Parathyroid adenoma (tissue), 2 donors: Measurements from ENCODE around the gene CRIM1.

Experiments
- H2AFZ ChIP-seq: fragments of 300-600 bp; sonication (generic); one replicate; pipeline ENCODE4 v1.7.0; 2017; ENCODE audit warnings: antibody characterized with exemption, mild to moderate bottlenecking
- H3K27ac ChIP-seq: fragments of 300-600 bp; sonication (generic); one replicate; pipeline ENCODE4 v1.7.0; 2017
- H3K27me3 ChIP-seq: fragments of 300-600 bp; sonication (generic); one replicate; pipeline ENCODE4 v1.7.0; 2017; ENCODE audit warnings: low read length; ENCODE audit not compliant: control insufficient read depth, insufficient read depth
- H3K36me3 ChIP-seq: fragments of 300-600 bp; sonication (generic); one replicate; pipeline ENCODE4 v1.7.0; 2017; ENCODE audit warnings: low read length; ENCODE audit not compliant: control insufficient read depth, insufficient read depth
- H3K4me1 ChIP-seq: fragments of 300-600 bp; sonication (generic); one replicate; pipeline ENCODE4 v1.7.0; 2017; ENCODE audit warnings: control low read depth
- H3K4me2 ChIP-seq: fragments of 300-600 bp; sonication (generic); one replicate; pipeline ENCODE4 v1.7.0; 2017; ENCODE audit warnings: low read length
- H3K4me3 ChIP-seq: fragments of 300-600 bp; sonication (generic); one replicate; pipeline ENCODE4 v1.7.0; 2017; ENCODE audit warnings: low read depth, low read length
- H3K79me2 ChIP-seq: fragments of 300-600 bp; sonication (generic); one replicate; pipeline ENCODE4 v1.7.0; 2017; ENCODE audit warnings: control low read depth
- H3K9ac ChIP-seq: fragments of 300-600 bp; sonication (generic); one replicate; pipeline ENCODE4 v1.7.0; 2017; ENCODE audit warnings: mild to moderate bottlenecking
- H3K9me3 ChIP-seq: fragments of 300-600 bp; sonication (generic); one replicate; pipeline ENCODE4 v1.7.0; 2017; ENCODE audit warnings: low read length; ENCODE audit not compliant: control insufficient read depth
- TF ChIP-seq, protein P1 (sequence below): fragments of 300-600 bp; sonication (generic); IDR thresholded peaks from one replicate; pipeline ENCODE4 v1.7.0; 2017; ENCODE audit warnings: antibody characterized with exemption, mild to moderate bottlenecking
- donor health status: primary hyperparathyroidism.

The CRIM1 gene

DNA sequence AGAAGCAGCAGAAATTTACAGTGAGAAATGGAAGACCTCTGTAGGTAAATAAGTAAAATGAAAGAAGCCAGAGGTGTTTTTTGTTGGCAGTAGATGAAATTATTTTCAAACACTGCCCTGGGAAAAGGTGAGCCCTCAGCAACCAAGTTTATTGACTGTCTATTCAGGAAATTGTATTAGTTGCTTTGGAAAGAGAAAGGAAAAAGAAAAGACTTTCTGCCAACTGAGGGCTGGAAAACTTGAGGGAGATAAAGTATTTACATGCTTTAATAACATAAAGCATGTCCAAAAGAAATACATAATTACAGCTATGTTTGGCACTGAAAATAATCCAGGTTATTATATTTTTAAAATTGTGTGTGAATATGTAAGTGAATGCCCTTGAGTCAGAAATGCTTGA, 14.7 kb downstream of the CRIM1 start:
- Histone ChIP-seq H3K36me3 (no peaks in the 10 kb centered on the region), H3K27me3 (no peaks in the 10 kb centered on the region), H3K4me3 (no peak overlapping the region), H3K4me1 (peaks cover 35% of the 10 kb centered on the region), H3K27ac (no peak overlapping the region), H3K4me2 (no peak overlapping the region), H3K9ac (no peak overlapping the region), H2AFZ (no peak overlapping the region), H3K79me2 (peaks cover 7% of the 10 kb centered on the region), H3K9me3 (no peaks in the 10 kb centered on the region)
- TF ChIP-seq, protein P1, sequence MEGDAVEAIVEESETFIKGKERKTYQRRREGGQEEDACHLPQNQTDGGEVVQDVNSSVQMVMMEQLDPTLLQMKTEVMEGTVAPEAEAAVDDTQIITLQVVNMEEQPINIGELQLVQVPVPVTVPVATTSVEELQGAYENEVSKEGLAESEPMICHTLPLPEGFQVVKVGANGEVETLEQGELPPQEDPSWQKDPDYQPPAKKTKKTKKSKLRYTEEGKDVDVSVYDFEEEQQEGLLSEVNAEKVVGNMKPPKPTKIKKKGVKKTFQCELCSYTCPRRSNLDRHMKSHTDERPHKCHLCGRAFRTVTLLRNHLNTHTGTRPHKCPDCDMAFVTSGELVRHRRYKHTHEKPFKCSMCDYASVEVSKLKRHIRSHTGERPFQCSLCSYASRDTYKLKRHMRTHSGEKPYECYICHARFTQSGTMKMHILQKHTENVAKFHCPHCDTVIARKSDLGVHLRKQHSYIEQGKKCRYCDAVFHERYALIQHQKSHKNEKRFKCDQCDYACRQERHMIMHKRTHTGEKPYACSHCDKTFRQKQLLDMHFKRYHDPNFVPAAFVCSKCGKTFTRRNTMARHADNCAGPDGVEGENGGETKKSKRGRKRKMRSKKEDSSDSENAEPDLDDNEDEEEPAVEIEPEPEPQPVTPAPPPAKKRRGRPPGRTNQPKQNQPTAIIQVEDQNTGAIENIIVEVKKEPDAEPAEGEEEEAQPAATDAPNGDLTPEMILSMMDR, result no peak

GRCh38 chr2:36371070-36371874, 15.7 kb downstream of the CRIM1 start:
- TF ChIP-seq, protein P1, result no peak
- H3K36me3 ChIP-seq, result no peaks in the 10 kb centered on the region
- no peak overlapping the region for H3K9ac ChIP-seq
- no peak overlapping the region for H2AFZ ChIP-seq
- no peaks in the 10 kb centered on the region for H3K27me3 ChIP-seq
- H3K9me3 ChIP-seq, result no peaks in the 10 kb centered on the region
- peaks cover 42% of the 10 kb centered on the region for H3K4me1 ChIP-seq
- H3K79me2 ChIP-seq, result peaks cover 7% of the 10 kb centered on the region
- H3K4me3 ChIP-seq, result no peak overlapping the region
- H3K4me2 ChIP-seq, result no peak overlapping the region
- H3K27ac ChIP-seq, result peak overlapping the region; percentile 26

GRCh38 chr2:36371928-36372391, 16.4 kb downstream of the CRIM1 start:
- no peak overlapping the region for H3K9ac ChIP-seq
- no peak overlapping the region for H2AFZ ChIP-seq
- no peak overlapping the region for H3K4me3 ChIP-seq
- no peaks in the 10 kb centered on the region for H3K9me3 ChIP-seq
- H3K4me2 ChIP-seq, result no peak overlapping the region
- no peak overlapping the region for H3K27ac ChIP-seq
- H3K4me1 ChIP-seq, result peaks cover 41% of the 10 kb centered on the region
- no peaks in the 10 kb centered on the region for H3K36me3 ChIP-seq
- peaks cover 10% of the 10 kb centered on the region for H3K79me2 ChIP-seq
- no peaks in the 10 kb centered on the region for H3K27me3 ChIP-seq
- TF ChIP-seq, protein P1, result no peak

DNA sequence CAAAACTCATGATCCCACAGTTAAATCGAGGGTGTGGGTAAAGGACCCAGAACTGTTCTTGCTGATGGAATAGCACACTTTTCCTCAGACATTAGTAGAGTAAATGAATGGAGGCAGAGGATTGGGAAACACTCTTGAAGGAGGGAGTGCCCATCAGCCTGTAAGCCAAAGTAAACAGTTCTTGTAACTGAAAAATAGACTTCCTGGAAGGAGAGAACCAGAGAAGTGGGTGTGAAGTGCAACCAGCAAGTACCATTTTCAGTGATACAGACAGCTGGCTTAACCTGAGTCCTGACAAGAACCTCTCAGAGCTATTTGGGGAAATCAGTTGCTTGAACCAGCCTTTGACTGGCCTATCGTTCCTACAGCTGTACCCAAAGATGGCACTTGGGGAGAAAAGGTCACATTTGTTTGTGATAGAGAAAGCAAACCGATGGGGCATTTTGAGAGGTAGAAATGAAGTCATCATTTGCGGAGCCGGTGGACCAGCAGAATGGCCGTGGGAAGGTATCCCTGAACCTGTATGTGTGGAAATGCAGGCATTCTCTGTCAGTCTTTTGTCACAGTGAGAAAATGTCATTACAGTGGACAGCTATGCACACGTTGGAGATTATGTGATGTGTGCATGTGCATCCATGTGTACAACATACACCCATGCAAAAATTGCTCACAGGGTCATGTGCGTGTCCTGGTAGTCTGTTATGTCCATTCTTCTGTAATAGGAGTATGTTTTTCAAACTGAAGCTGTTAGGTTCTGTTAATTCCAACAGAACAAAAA, 17.8 kb downstream of the CRIM1 start:
- TF ChIP-seq, protein P1, result no peak

More for the DNA sequence above, 17.8 kb downstream of the CRIM1 start:
- Histone ChIP-seq H3K36me3 (no peaks in the 10 kb centered on the region), H2AFZ (no peak overlapping the region), H3K79me2 (peaks cover 10% of the 10 kb centered on the region), H3K4me1 (peaks cover 29% of the 10 kb centered on the region), H3K4me2 (no peak overlapping the region), H3K4me3 (no peak overlapping the region), H3K27ac (no peak overlapping the region), H3K9me3 (no peaks in the 10 kb centered on the region), H3K9ac (no peak overlapping the region), H3K27me3 (no peaks in the 10 kb centered on the region)
